ENCODE measurements around the gene RAB9A.

- TF ChIP-seq CTCF (IDR thresholded peaks at IDR 0.05 in 8 of 11, conservative IDR thresholded peaks at IDR 0.05 in 3 of 11), result no peak
- TF ChIP-seq POLR2AphosphoS5 (IDR thresholded peaks at IDR 0.05), result no peak
- TF ChIP-seq POLR2A (IDR thresholded peaks at IDR 0.05), result no peak
Measured at GRCh38 chrX:13733506-13733905, 44.6 kb downstream of the RAB9A start.
